Measurements from ENCODE around the gene DRAM2.

The DRAM2 gene

GRCh38 chr1:111101854-111102642 is 37.8 kb downstream of the DRAM2 start:
- TF ChIP-seq ZNF585B (tag by site-specific recombination; IDR thresholded peaks at IDR 0.05) (no peak), ZNF692 (tag by site-specific recombination; IDR thresholded peaks at IDR 0.05) (no peak), ZNF280D (tag by site-specific recombination; IDR thresholded peaks at IDR 0.05) (no peak), ZNF223 (tag by site-specific recombination; IDR thresholded peaks at IDR 0.05) (no peak), ZNF768 (tag by site-specific recombination; IDR thresholded peaks at IDR 0.05) (no peak), ZNF629 (tag by site-specific recombination; IDR thresholded peaks at IDR 0.05) (no peak), ZFP41 (tag by site-specific recombination; IDR thresholded peaks at IDR 0.05; ENCODE audit: borderline replicate concordance) (no peak), ZNF239 (tag by site-specific recombination; IDR thresholded peaks at IDR 0.05) (no peak), ZEB2 (tag by site-specific recombination; IDR thresholded peaks at IDR 0.05) (no peak), ZNF398 (tag by site-specific recombination; IDR thresholded peaks at IDR 0.05) (no peak), ZNF133 (tag by site-specific recombination; IDR thresholded peaks at IDR 0.05) (no peak)
- H3K27ac ChIP-seq (ENCODE audit: extremely low read depth, low read depth, low read length): no peak overlapping the region
- H3K36me3 ChIP-seq (ENCODE audit: control insufficient read depth in 2 of 2, insufficient read depth in 1 of 2, low read length in 2 of 2): no peaks in the 10 kb centered on the region
- no peak overlapping the region for H3K4me3 ChIP-seq (ENCODE audit: low read depth, low read length)
- POLR2A ChIA-PET: no interaction called here
- CTCF ChIA-PET: no interaction called here
- no peaks in the 10 kb centered on the region for H3K9me3 ChIP-seq (ENCODE audit: control insufficient read depth, insufficient read depth, low read depth, low read length)
- H3K4me1 ChIP-seq (ENCODE audit: control insufficient read depth, insufficient read depth, low read length): no peaks in the 10 kb centered on the region

- ChIA-PET POLR2A (no interaction called here), CTCF (interaction anchor here (1.1 kb wide), 1 partner anchor 68 kb away, joined by 4 read pairs; no protein-coding TSS in a partner anchor)
- H3K27ac ChIP-seq (ENCODE audit: extremely low read depth, low read depth, low read length): no peak overlapping the region
- TF ChIP-seq ZNF555 (tag by site-specific recombination; conservative IDR thresholded peaks at IDR 0.05) (peak; percentile 10; the same call in 1 of the 2 replicates), TRIM28 (IDR thresholded peaks at IDR 0.05; ENCODE audit: borderline replicate concordance, low read length) (peak; percentile 76; the same call in 1 of the 2 replicates), HIC1 (tag by site-specific recombination; IDR thresholded peaks at IDR 0.05) (no peak), ZNF394 (tag by site-specific recombination; IDR thresholded peaks at IDR 0.05; ENCODE audit: borderline replicate concordance) (no peak)
- H3K4me3 ChIP-seq (ENCODE audit: low read depth, low read length): no peak overlapping the region
- no peaks in the 10 kb centered on the region for H3K9me3 ChIP-seq (ENCODE audit: control insufficient read depth, insufficient read depth, low read depth, low read length)
- H3K4me1 ChIP-seq (ENCODE audit: control insufficient read depth, insufficient read depth, low read length): no peaks in the 10 kb centered on the region
- no peaks in the 10 kb centered on the region for H3K36me3 ChIP-seq (ENCODE audit: control insufficient read depth in 2 of 2, insufficient read depth in 1 of 2, low read length in 2 of 2)
These were observed 40.6 kb downstream of the DRAM2 start for GRCh38 chr1:111099289-111099688.

Measured in HEK293 (cell line).